Stimulated activated CD8-positive, alpha-beta memory T cell treated with anti-CD3 and anti-CD28 coated beads, Interleukin-4, amount 100 ng/mL, for 24 hours (primary cell): Measurements from ENCODE around the gene RPRD1A.
"Not testable (repeated sequence)": the region's sequence is repeated elsewhere in the genome, so short reads cannot be mapped to it uniquely, and the experiment has no call there.

ENCODE experiments used
- DNase-seq: peaks from one replicate; pipeline ENCODE4 v3.0.0-alpha.2; 2020; ENCODE audit warnings: low read depth

Gene RPRD1A

DNA sequence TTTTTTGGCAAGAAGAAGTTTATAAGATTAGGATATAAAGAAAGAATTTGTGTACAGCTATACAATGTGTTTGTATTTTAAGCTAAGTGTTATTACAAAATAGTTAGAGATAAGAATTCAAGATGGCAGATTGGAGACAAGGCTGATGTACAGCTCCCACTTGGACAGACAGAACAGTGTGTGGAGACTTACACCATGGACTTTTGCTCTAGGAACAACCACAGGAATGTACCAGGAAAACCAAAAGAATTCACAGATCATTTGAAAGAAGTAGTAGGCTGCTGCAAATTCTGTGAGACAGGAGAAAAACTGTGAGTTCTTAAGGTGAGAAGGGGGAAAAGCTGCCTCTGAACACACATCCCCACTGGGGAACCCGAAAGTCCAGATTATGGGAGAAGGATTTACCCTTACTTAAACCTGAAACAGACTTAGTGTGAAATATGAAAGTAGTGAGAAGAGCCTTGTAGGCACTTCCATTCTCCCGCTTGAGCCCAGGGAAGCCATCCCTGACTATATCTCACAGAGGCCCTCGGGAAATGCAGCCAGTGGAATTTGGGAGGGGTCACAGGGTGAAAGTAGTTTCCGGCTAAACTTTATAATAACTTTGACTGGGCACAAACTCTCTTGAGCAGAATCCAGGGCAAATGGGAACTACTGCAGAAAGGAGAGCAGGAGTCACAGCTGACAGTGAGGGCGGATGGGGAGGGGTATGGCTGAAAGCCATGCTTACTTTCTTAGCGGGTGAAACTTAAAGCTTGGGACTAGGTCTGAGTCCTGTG lies 11.6 kb upstream of the RPRD1A start:
- DNase-seq, result no peak

GRCh38 chr18:36077764-36078163 lies 10.4 kb upstream of the RPRD1A start:
- DNase-seq, result not testable (repeated sequence)

GRCh38 chr18:36075862-36076587 lies 8.7 kb upstream of the RPRD1A start:
- DNase-seq, result no peak

DNA sequence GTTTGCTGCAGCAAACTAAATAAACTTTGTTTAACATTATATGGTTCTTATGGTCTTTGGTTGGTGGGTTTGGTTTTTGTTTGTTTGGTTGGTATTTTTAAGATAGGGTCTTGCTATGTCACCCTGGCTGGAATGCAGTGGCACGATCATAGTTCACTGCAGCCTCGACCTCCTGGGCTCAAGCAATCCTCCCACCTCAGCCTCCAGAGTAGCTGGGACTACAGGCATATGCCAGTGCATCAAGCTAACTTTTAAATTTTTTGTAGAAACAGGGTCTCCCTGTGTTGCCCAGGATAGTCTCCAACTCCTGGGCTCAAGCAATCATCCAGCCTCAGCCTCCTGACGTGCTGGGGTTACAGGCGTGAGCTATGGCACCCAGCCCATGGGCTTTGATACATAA lies 7.1 kb upstream of the RPRD1A start:
- no peak for DNase-seq

- no peak for DNase-seq
These were observed 6.3 kb upstream of the RPRD1A start for GRCh38 chr18:36073676-36074075.

- DNase-seq, result not testable (repeated sequence)
These were observed 5.0 kb upstream of the RPRD1A start for GRCh38 chr18:36072406-36072805.

- DNase-seq, result no peak
These were observed 689 bp downstream of the RPRD1A start for GRCh38 chr18:36066686-36067054.

DNA sequence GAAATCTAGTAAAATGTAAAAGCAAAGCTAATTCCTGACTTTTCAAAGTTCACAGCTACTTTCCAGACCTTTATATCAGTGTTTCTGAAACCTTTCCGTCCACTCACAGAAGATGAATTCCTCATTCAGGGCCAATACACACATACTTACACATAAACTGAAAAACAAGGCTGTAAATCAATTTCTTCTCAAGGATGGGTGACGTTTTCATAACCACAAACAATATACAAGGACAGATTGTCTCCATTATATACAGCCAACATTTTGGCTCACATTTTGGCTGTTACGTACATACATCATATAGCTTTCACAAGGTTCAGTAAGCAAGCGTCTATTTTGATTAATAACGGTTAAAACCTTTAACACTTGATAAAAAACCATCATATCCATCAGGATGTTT lies 1.4 kb downstream of the RPRD1A start:
- no peak for DNase-seq

- DNase-seq, result not testable (repeated sequence)
These were observed 2.6 kb downstream of the RPRD1A start for GRCh38 chr18:36064809-36065079.

GRCh38 chr18:36064027-36064808 lies 3.1 kb downstream of the RPRD1A start:
- DNase-seq, result no peak

DNA sequence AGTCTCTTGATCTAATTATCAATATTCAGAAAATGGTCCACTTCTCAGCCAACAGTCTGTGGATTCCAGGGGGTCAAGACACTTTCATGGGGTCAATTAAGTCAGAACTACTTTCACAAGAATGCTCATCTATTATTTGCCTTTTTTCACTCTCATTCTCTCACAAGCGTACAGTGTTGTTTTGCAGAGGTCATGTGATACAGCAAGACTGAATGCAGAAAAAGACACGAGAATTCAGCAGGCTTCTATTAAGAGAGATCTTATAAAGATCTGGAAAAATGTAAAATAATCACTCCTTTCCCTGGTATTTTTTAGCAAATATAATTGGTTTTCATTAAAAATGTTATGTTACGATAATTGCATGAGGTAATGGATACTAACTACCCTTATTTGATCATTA lies 8.7 kb downstream of the RPRD1A start:
- no peak for DNase-seq

- DNase-seq, result no peak
These were observed 15.6 kb downstream of the RPRD1A start for GRCh38 chr18:36051760-36052159.

DNA sequence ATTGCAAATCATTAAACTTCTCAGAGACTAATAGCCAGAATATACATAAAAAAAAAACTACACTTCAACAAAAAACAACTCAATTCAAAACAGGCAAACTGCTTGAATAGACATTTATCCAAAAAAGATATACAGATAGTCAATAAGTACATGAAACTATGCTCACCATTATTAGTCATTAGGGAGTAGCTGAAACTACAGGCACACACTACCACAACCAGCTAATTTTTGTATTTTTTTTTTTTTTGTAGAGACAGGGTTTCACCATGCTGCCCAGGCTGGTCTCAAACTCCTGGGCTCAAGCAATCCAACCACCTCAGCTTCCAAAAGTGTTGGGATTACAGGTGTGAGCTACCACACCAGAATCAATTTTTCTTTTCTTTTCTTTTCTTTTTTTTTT lies 16.9 kb downstream of the RPRD1A start:
- no peak for DNase-seq

GRCh38 chr18:36047521-36047920 lies 19.8 kb downstream of the RPRD1A start:
- no peak for DNase-seq

- DNase-seq, result no peak
These were observed 20.5 kb downstream of the RPRD1A start for GRCh38 chr18:36046898-36047297.

DNA sequence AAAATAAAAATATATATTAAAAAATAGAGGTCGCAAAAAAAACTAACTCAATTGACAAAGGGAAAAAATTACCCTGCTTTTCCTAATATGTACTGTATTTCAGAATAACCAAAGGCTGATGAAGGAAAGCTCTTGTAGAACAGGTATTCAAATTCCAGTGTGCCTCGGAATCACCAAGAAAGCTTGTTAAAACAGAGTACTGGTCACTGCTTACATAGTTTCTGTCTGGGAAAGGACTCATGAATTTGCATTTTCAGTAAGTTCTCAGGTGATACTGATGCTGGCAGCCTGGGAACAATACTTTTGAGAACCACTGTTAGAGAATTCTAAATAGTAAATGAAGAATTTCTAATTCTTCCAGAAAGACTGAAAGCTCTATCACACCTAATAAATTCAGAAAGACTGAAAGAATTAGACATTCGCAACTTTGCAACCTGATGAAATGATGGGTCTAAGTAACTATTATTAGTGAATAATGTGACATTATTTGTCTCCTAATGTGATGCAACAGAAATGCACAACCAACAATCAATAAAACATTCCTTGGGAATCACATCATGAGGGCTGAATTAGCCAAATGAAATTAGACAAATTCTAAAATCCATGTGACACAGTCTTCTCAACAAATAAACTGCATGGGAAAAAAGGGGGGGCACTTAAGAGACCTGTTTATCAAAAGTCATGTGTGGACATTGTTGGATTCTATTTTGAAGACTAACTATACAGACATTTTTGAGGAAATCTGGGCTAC lies 21.9 kb downstream of the RPRD1A start:
- DNase-seq, result no peak

DNA sequence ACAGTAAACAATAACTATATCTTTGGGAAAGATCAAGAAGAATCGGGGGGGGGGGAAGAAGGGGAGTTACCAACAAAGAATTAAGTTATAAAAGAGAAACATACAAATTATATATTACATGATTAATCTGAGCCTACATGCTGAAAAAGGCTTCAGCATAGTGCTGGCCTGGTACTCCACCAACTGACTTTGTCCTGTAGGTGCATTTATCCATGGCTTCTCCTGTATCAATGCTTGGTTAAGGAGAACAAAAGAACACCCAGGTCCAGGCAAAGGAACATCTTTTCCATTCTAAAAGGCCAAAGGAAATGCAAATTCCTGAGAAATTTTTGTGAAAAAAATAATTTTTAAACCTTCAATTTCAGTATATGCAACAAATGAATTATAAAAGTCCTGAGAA lies 24.2 kb downstream of the RPRD1A start:
- no peak for DNase-seq

- DNase-seq, result no peak
These were observed 26.2 kb downstream of the RPRD1A start for GRCh38 chr18:36041146-36041545.

GRCh38 chr18:36038102-36038663 lies 29.2 kb downstream of the RPRD1A start:
- no peak for DNase-seq

DNA sequence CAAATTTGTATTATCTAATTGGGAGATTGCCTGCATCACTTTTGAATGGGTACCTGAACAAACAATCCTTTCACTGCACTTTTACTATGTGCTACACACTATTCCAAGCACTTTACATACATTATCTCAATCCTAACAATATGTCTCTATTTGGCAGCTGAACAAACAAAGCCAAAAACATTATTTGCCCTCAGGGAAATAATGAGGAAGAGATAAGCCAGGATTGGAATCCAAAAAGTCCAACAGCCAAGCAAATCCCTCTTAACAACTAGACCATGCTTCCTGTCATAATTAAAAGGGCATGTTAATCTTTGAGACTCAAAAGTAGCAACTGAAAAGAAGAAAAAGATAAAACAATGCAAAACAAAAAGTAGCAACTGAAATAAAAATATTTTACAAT lies 32.1 kb downstream of the RPRD1A start:
- DNase-seq, result no peak

DNA sequence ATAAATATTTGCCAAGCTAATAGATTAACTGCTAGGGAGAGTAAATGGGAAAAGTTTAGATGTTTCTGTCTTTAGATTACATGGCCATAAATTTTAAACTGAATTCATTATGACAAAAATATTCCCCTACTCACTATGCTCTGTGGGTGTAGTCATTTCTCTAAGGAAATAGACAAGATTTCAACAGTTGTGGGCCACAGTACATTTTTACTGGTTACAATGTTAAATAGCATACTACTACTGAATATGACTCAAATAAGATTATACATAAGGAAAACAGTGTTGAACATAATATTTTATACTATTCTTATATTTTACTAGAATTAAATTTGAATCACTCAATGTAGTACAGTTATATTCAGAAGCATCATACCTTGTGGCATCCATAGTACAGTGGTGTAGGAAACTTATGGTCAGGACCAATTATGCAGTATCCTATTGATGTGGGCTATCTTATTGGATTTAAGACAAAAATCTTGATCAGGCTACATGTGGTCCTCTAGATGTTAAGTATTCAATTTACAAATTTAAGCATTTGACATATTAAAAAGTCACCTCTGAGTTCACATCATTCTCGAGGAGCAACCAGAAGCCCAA lies 33.0 kb downstream of the RPRD1A start:
- no peak for DNase-seq

DNA sequence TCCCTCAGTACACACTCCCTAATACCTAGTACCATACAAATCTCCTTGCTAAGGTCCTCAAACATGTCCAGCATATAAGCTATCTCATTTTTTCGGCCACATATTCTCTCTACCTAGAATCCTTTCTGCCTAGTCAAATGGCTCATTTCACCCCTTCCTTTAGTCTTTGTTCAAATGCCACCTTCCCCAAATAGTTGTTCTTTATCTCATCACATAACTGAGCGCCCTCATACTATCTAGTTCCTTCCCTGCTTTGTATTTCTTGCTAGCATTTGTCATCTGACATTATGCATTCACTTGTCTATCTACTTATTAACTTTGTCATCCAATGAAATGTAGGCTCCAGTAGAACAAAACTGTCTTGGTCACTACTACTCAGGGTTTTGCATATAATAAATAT lies 35.5 kb downstream of the RPRD1A start:
- no peak for DNase-seq
